GM18868 (cell line): Measurements from ENCODE around the gene PLEKHG5.
"Not testable (repeated sequence)": the region's sequence is repeated elsewhere in the genome, so short reads cannot be mapped to it uniquely, and the experiment has no call there.

Source experiments
- ATAC-seq: cut with Tn5 transposase; IDR thresholded peaks from one replicate; pipeline ENCODE4 v1.9.1; 2021; ENCODE audit warnings: mild to moderate bottlenecking, moderate library complexity; ENCODE audit not compliant: unreplicated experiment

PLEKHG5 gene

DNA sequence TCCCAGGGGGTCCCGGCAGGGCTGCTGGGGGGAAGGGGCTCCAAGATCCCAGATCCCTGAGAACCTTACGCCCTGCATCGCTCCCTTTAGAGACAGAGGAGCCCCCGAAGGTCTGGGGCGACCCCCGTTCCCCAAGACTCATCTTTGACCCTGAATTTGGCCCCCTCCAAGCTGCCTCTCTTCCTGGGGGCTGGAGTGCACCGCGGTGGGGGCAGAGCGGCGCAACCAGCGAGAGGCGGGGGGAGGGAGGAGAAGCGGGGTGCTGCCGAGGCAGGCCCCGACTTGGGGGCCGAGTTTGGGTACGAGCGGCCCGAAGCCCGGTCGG lies 5.4 kb upstream of the PLEKHG5 start:
- no peak for ATAC-seq

DNA sequence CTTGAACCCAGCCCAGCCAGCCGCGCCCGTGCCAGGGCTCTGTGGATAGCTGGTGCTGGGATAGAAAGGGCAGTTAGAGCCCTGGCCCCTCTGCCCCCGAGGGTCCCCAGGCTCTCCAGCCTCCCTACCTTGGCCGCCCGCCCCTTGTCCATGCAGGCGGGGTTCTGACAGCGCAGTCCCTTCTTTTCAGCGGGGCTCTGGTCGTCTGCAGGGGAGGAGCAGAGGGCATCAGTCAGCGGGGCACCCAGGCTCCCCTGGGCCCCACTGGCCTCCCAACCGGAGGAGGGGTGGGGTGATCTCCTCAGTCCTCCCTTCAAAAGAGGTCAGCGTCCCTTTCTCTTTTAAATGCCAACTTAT lies 4.9 kb upstream of the PLEKHG5 start:
- no peak for ATAC-seq

GRCh38 chr1:6495540-6496364 lies 4.3 kb upstream of the PLEKHG5 start:
- ATAC-seq = no peak

- no peak for ATAC-seq
Observed at GRCh38 chr1:6495041-6495441, 3.6 kb upstream of the PLEKHG5 start.

GRCh38 chr1:6494627-6495026 lies 3.2 kb upstream of the PLEKHG5 start:
- no peak for ATAC-seq

DNA sequence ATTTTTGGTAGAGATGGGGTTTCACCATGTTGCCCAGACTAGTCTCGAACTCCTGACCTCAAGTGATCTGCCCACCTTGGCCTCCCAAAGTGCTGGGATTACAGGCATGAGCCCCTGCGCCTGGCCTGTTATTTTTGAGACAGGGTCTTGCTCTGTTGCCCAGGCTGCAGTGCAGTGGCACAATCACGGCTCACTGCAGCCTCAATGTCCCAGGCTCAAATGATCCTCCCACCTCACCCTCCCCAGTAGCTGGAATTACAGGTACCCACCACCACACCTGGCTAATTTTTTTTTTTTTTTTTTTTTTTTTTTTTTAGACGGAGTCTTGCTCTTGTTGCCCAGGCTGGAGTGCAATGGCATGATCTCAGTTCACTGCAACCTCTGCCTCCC lies 2.4 kb upstream of the PLEKHG5 start:
- not testable (repeated sequence) for ATAC-seq

- no peak for ATAC-seq
Observed at GRCh38 chr1:6491966-6492365, 499 bp upstream of the PLEKHG5 start.

- no peak for ATAC-seq
Observed at GRCh38 chr1:6491081-6491449, 402 bp downstream of the PLEKHG5 start.

DNA sequence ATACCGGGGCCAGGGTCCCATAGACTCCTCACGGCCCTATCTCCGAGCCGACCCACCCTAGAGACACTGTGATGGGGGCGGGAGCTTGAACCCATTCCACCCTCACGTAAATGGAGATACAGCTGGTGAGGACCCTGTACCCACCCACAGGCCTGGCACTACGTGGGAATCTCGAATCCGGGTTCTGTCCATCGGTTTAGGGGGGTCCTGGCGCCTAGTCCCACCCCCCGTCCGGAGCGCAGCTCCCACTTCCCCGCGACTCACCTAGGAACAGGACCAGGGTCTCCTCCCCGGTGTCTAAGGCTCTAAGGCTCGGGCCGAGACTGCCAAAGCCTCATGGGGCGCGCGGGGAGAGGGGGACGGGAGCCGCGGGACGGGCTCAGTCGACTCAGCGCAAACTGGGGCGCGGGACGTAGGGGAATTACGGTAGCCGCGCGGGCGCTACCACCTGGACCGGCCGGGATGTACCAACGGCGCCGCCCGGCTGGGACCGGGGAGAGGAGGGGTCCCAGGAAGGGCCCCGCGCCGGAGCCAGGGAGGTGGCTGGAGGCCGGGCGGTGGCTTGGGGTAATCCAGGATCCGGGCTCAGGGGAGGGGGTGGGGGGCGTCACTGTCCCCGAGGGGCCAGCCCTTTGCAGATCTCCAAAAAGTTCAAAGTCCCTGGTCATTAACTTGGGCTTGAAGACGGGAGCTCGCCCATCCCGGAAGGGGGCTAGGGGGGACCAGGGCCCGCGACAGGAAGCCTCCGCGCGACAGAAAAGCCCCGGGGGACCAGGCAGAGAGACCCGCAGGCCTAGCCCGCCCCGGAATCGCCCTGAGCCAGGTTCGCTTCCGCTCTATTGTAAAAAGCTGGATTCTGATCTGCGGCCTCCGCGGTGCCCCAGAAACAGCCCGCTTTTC lies 1.0 kb downstream of the PLEKHG5 start:
- peak; percentile 51 for ATAC-seq

DNA sequence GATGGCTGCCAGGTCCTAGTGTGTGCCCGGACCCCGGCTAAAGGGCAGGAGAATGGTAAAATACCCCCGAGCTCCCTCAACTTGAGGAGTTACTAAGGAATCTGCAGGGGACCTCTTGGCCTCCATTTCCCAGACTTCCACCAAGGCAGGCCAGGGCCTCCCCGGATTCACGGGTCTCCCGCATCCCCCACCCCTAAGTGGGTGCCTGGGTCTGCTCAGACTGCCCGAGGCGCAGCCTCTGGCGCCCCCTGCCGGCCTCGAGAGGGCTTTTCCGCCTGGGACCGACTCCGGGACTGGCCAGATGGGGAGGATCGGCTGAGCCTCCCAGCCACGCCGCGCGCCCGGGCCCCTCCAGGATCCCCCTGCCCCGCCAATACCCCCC lies 1.7 kb downstream of the PLEKHG5 start:
- peak; percentile 57 for ATAC-seq

GRCh38 chr1:6489383-6489765 lies 2.1 kb downstream of the PLEKHG5 start:
- no peak for ATAC-seq

DNA sequence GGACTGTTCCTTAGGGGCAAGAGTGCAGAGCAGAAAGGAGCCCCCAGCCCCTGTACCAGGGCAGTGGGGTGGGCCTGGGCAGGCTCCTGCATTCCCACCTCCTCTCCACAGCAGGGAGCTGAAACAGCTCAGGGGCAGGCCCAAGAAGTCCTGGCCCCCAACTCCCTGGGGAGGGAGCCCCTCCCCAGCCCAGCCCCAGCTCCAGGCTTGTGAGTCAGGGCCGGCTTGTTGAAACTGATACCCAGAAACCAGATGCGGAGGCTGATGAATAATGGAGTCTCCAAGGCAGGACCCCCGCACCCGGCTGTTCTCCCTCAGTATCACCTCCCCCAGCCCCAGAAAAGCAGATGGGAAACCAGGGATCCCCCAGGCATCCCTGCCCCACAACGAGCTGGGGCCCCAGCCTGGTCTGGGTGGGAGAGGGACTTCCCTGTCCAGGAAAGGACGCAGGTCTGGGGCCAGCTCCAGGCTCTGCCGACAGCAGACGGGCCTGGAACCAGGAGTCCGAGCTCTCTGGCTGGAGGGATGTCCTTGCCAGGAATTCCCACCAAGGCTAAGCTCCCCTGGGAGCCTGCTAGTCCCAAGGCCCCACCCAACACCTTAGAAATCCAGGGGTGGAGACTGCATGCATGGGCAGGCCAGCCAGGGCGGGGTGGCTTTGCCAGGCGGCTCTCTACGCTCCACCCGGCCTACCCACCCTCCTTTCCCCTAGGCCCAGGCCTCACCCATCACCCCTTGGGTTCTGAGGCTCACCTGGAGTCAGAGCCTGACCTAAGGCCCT lies 2.7 kb downstream of the PLEKHG5 start:
- no peak for ATAC-seq

DNA sequence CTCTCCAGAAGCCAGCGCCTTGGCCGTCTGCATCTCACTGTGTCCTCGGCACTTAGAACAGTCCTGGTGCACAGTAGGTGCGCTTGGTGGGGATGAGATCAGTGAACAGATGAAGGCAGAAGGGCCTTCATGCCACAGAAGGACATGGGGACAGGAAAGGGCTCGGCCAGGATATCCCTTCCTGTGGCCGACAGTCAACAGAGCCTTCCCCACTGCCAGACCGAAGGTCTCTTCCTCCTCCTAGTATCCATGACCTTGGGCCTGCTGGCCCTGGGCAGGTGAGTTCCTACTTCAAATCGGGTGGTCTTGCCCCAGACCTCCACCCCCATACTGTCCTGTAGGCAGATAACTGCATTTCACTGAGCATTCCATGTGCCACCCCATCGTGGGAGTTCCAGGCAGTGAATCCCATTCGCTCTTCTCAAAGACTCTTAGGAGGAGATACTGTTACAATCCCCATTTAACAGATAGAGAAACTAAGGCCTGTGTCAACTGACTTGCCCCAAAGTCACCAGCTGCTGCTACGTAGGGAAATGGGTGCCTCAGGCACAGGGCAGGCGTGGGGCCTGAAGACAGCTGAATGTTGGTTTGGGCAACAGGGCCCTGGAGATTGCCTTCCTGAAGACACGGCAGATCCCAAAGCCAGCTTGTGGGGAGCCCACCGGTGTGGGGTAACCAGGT lies 3.5 kb downstream of the PLEKHG5 start:
- ATAC-seq = no peak

- ATAC-seq = peak; percentile 58
Observed at GRCh38 chr1:6486433-6487011, 4.9 kb downstream of the PLEKHG5 start.

GRCh38 chr1:6485168-6486101 lies 6.0 kb downstream of the PLEKHG5 start:
- no peak for ATAC-seq

GRCh38 chr1:6484826-6485167 lies 6.7 kb downstream of the PLEKHG5 start:
- ATAC-seq = no peak

DNA sequence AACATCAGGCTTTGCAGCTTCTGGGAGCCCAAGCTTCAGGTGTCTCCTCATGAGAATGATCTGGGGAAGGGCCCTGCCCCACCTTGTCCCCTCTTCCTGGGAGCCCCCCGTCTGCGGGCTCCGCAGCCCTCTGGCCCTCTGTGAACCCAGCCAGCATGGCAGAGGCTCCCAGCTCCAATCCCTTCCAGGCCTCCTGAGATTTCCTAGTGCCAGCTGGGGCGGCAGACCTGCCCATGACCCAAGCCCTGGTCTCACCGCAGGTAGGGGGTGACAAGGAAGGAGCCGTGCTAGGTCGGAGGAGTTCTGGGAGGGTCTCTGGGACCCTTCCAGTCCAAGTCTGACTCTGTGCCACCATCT lies 7.7 kb downstream of the PLEKHG5 start:
- no peak for ATAC-seq

GRCh38 chr1:6483017-6483760 lies 8.3 kb downstream of the PLEKHG5 start:
- no peak for ATAC-seq

DNA sequence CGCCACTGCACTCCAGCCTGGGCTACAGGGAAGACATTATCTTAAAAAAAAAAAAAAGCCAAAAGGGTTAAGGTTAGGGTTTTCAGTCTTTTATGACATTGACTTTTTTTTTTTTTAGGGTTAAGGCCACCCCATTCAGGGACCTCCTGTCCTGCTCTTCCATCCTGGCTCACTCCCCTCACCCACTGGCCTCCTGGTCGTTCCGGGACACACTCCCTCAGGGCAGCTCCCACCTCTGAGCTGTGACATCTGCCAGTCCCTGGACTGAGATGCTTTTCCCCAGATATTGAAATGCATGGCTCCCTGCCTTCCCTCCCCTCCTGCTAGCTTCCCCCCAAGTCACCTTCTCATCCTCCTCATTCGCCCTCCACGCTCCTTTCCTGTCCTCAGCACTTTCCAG lies 9.6 kb downstream of the PLEKHG5 start:
- ATAC-seq = no peak
